ENCODE results near the gene HS6ST1. TPM values are rescaled to one million over a fixed set of nuclear protein-coding genes. Genes with fewer than 3 reads are reported as not detected.

HS6ST1 gene
- total RNA-seq, 6 experiments from 2014 or later = 18.0 to 53.5 (median 31.0) TPM

DNA sequence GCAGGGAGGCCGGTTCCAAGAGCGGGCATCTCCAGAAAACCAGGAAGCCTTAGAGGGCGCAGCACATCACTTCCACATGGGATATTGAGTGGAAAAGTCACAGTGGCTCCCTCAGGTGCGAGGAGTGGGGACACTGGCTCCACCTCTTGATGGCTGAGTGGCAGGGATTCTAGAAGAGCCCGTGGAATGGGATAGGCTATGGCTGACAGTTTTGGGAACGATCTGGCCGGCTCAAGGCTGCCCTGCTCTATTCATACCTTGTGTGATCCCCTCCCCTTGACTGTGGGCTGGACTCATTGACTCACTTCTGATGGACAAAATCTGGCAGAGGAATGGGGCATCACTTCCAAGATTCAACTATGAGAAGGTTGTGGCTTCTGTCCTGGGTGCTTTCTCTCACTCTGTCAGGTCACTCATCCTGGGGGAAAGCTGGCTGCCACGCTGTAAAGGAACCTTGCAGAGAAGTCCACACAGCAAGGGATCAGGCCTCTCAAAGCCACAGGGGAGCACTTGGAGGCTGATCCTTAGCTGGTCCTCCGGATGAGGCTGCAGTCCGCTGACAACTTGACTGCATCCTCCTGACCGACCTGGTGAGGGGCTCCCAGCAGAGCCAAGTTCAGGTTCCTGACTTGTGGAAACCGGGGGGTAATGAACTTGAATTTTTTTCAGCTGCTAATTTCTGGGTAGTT lies 46.7 kb upstream of the HS6ST1 start:
- H3K27me3 ChIP-seq = no peaks in the 10 kb centered on the region
- no peaks in the 10 kb centered on the region for H3K9me3 ChIP-seq
- WGBS (ENCODE audit: insufficient coverage, low coverage, low lambda C conversion rate, missing lambda C conversion rate) = 91% methylated on average over 7 of the region's 12 CpGs
- no peak overlapping the region for H3K4me3 ChIP-seq
- DNase-seq (peak in 1 of 3 donors; percentile 24), ATAC-seq (no peak)
- no peaks in the 10 kb centered on the region for H3K4me1 ChIP-seq
- no peak for TF ChIP-seq POLR2A (IDR thresholded peaks at IDR 0.05)
- TF ChIP-seq, protein P1, sequence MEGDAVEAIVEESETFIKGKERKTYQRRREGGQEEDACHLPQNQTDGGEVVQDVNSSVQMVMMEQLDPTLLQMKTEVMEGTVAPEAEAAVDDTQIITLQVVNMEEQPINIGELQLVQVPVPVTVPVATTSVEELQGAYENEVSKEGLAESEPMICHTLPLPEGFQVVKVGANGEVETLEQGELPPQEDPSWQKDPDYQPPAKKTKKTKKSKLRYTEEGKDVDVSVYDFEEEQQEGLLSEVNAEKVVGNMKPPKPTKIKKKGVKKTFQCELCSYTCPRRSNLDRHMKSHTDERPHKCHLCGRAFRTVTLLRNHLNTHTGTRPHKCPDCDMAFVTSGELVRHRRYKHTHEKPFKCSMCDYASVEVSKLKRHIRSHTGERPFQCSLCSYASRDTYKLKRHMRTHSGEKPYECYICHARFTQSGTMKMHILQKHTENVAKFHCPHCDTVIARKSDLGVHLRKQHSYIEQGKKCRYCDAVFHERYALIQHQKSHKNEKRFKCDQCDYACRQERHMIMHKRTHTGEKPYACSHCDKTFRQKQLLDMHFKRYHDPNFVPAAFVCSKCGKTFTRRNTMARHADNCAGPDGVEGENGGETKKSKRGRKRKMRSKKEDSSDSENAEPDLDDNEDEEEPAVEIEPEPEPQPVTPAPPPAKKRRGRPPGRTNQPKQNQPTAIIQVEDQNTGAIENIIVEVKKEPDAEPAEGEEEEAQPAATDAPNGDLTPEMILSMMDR (IDR thresholded peaks at IDR 0.05) = no peak
- no peak overlapping the region for H3K27ac ChIP-seq
- no peaks in the 10 kb centered on the region for H3K36me3 ChIP-seq
- intact Hi-C loops (cut with DNase I) = no loop called here

DNA sequence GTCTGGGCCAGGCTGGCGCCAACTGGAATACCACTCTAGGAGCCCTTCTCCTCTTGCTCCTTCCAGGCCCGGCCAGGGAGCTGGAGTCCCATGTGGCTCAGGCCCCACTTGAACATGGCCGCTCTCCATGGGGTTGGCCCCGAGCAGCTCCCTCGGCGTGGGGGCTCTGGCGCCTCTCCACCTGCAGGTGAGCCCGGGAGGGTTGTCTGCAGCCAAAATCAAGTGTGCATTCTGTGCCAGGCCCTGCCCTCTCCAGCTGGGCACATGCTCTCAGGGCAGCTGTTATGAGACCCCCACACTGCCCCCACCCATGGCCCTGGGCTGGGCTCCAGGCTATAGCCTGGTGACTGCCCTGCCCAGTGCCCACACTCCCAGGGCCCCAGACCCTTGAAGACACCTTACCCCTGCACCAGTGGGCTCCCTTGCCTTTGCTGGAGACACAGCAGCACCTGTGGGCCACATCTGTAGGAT lies 45.8 kb upstream of the HS6ST1 start:
- Histone ChIP-seq H3K4me3 (no peak overlapping the region), H3K36me3 (no peaks in the 10 kb centered on the region), H3K4me1 (no peaks in the 10 kb centered on the region), H3K27ac (no peak overlapping the region), H3K9me3 (no peaks in the 10 kb centered on the region), H3K27me3 (no peaks in the 10 kb centered on the region)
- intact Hi-C loops (cut with DNase I) = no loop called here
- ATAC-seq = no peak
- no CpG with 5 or more reads among the region's 8 CpGs for WGBS (ENCODE audit: insufficient coverage, low coverage, low lambda C conversion rate, missing lambda C conversion rate)
- peak in 1 of 3 donors; percentile 34 for DNase-seq
- TF ChIP-seq, protein P1 (IDR thresholded peaks at IDR 0.05) = no peak
- TF ChIP-seq POLR2A (IDR thresholded peaks at IDR 0.05) = no peak

DNA sequence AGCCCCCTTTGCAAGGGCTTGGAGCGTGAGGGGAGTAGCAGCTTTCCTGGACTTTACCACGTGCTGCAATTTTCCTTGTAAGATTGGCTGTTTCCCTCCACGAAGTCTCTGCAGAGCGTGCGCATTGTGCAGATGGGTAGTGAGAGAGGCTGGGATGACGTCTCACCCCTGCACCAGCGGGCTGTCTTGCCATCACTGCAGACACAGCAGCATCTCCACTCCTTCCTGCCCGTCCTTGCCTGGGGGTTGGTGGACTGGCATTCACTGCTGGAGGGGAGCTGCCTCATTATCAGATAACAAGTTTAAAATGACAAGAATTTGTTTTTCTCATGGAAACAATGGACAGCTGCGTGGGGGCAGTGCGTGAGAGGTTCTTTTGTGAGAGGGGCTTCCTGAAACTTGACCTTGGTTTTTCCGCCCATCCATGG lies 45.3 kb upstream of the HS6ST1 start:
- ATAC-seq (no peak), DNase-seq (no peak)
- TF ChIP-seq, protein P1 (IDR thresholded peaks at IDR 0.05) = no peak
- no peak for TF ChIP-seq POLR2A (IDR thresholded peaks at IDR 0.05)
- Histone ChIP-seq H3K27ac (no peak overlapping the region), H3K9me3 (no peaks in the 10 kb centered on the region), H3K4me1 (no peaks in the 10 kb centered on the region), H3K4me3 (no peak overlapping the region), H3K36me3 (no peaks in the 10 kb centered on the region), H3K27me3 (no peaks in the 10 kb centered on the region)
- 74% methylated on average over 8 of the region's 11 CpGs for WGBS (ENCODE audit: insufficient coverage, low coverage, low lambda C conversion rate, missing lambda C conversion rate)
- intact Hi-C loops (cut with DNase I) = no loop called here

GRCh38 chr2:128362889-128363228 lies 44.2 kb upstream of the HS6ST1 start:
- DNase-seq = peak in 1 of 3 donors; percentile 41
- Histone ChIP-seq H3K27ac (no peak overlapping the region), H3K27me3 (no peaks in the 10 kb centered on the region), H3K9me3 (no peaks in the 10 kb centered on the region), H3K4me3 (no peak overlapping the region), H3K36me3 (no peaks in the 10 kb centered on the region), H3K4me1 (no peaks in the 10 kb centered on the region)
- no peak for ATAC-seq
- TF ChIP-seq, protein P1 (IDR thresholded peaks at IDR 0.05) = no peak
- TF ChIP-seq POLR2A (IDR thresholded peaks at IDR 0.05) = no peak
- no CpG with 5 or more reads among the region's 6 CpGs for WGBS (ENCODE audit: insufficient coverage, low coverage, low lambda C conversion rate, missing lambda C conversion rate)
- intact Hi-C loops (cut with DNase I) = no loop called here

Data from right lobe of liver (tissue), 6 donors.